SH-SY5Y (cell line): ENCODE measurements around the gene SMIM14.

Experiments used
- GATA2 ChIP-seq: IDR thresholded peaks from 2 replicates; pipeline ENCODE4 v1.6.1; 2011; ENCODE audit warnings: mild to moderate bottlenecking, low read depth, low read length
- GATA3 ChIP-seq: IDR thresholded peaks from 2 replicates; pipeline ENCODE4 v1.6.1; 2011; ENCODE audit warnings: low read depth, mild to moderate bottlenecking, low read length, moderate library complexity

GRCh38 chr4:39685990-39686389 lies 47.3 kb upstream of the SMIM14 start:
- TF ChIP-seq GATA3 (no peak), GATA2 (no peak)
